Fibroblast of villous mesenchyme (primary cell): ENCODE results near the gene FUBP3. TPM values are rescaled to one million over a fixed set of nuclear protein-coding genes. Genes with fewer than 3 reads are reported as not detected.

Experiments
- DNase-seq: peaks from one replicate; pipeline ENCODE4 v3.0.0-alpha.2; 2010; ENCODE audit warnings: low read depth
- H3K4me3 ChIP-seq: 2 replicates; pipeline ENCODE4 v1.5.1; 2011; ENCODE audit warnings: low read depth, mild to moderate bottlenecking, low read length
- total RNA-seq: library from RNA; depleted of rRNA; stranded (reverse); fragments of >200 nt; gene quantifications from 2 replicates; pipeline ENCODE4 v1.2.3, GENCODE V29; 2012
- TF ChIP-seq, protein P1 (sequence below): IDR thresholded peaks from 2 replicates; pipeline ENCODE4 v1.5.1; 2012; ENCODE audit warnings: low read depth, mild to moderate bottlenecking, low read length; ENCODE audit not compliant: insufficient read depth

Gene FUBP3, protein sequence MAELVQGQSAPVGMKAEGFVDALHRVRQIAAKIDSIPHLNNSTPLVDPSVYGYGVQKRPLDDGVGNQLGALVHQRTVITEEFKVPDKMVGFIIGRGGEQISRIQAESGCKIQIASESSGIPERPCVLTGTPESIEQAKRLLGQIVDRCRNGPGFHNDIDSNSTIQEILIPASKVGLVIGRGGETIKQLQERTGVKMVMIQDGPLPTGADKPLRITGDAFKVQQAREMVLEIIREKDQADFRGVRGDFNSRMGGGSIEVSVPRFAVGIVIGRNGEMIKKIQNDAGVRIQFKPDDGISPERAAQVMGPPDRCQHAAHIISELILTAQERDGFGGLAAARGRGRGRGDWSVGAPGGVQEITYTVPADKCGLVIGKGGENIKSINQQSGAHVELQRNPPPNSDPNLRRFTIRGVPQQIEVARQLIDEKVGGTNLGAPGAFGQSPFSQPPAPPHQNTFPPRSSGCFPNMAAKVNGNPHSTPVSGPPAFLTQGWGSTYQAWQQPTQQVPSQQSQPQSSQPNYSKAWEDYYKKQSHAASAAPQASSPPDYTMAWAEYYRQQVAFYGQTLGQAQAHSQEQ
- total RNA-seq, result 37.0 and 39.3 TPM in 2 replicates

DNA sequence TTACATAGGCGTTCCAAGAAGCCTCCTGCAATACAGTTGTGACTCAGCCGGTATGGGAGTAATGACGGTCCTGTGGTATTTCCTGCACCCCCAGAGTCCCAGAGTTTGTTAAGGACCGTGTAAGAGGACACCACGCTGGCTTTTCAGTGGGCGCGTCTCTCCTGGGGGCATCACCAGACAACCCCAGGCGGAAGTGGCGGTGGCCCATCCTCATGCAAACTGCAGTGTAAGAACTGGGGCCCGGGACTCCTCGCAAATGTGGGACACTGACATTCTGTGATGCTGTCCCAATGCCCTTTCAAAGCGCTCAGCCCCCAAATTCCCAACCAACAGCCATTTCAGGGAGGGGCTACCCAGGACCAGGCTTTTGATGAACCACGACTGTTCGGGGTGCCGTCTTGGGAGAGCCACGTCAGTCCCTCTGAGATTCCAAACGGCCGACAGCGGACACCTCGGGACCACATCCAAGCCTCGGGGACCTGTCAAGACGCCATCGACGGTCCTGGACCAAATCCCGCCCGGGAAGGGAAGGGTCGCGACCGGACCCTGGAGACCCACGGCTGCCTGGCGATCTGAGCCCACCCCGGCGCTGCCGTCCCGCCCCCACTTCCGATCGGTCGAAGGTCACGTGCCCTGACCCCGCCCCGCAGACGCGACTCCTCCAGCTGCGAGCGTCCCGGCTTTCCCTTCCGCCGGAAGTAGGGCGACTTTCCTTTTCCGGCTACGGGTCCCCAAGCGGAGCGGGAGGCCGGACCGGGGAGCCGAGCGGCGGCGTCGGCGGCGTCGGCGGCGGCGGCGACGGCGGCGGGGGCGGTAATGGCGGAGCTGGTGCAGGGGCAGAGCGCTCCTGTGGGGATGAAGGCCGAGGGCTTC lies at the start of gene FUBP3:
Gene FUBP3 (plus strand): TSS at position 713 of the 873 bp plus-strand sequence. CDS start 104 bp downstream, at position 817.
- TF ChIP-seq, protein P1, sequence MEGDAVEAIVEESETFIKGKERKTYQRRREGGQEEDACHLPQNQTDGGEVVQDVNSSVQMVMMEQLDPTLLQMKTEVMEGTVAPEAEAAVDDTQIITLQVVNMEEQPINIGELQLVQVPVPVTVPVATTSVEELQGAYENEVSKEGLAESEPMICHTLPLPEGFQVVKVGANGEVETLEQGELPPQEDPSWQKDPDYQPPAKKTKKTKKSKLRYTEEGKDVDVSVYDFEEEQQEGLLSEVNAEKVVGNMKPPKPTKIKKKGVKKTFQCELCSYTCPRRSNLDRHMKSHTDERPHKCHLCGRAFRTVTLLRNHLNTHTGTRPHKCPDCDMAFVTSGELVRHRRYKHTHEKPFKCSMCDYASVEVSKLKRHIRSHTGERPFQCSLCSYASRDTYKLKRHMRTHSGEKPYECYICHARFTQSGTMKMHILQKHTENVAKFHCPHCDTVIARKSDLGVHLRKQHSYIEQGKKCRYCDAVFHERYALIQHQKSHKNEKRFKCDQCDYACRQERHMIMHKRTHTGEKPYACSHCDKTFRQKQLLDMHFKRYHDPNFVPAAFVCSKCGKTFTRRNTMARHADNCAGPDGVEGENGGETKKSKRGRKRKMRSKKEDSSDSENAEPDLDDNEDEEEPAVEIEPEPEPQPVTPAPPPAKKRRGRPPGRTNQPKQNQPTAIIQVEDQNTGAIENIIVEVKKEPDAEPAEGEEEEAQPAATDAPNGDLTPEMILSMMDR, result no peak
- peak; percentile 93 for DNase-seq
- H3K4me3 ChIP-seq, result peak within 1 kb of the TSS; percentile 97

GRCh38 chr9:130530938-130531337 lies 48.4 kb upstream of the FUBP3 start:
- TF ChIP-seq, protein P1, result no peak
- DNase-seq, result peak; percentile 37
- H3K4me3 ChIP-seq, result no peak overlapping the region

DNA sequence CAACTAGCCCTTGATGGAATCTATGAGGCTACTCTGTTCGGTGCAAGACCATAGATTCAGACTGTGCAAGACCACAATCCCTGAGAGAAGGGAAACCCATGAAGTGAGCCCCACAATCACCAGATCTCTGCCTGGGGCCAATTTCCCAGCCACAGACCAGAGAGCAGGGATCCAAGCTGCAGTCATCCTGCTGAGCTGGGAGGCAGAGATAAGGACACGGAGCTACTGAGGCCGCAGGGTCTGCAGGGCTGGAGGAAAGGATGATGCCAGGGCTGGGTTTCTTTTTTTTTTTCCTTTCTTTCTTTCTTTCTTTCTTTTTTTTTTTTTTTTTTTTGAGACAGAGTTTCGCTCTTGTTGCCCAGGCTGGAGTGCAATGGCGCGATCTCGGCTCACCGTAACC lies 47.7 kb upstream of the FUBP3 start:
- no peak for DNase-seq
- H3K4me3 ChIP-seq, result no peak overlapping the region
- TF ChIP-seq, protein P1, result no peak

- TF ChIP-seq, protein P1, result no peak
- H3K4me3 ChIP-seq, result no peak overlapping the region
- DNase-seq, result no peak
These were observed 46.8 kb upstream of the FUBP3 start for GRCh38 chr9:130532426-130533080.

- TF ChIP-seq, protein P1, result no peak
- DNase-seq, result peak; percentile 20
- H3K4me3 ChIP-seq, result peak overlapping the region; percentile 3
These were observed 43.4 kb upstream of the FUBP3 start for GRCh38 chr9:130535818-130536521.

- DNase-seq, result no peak
- TF ChIP-seq, protein P1, result no peak
- H3K4me3 ChIP-seq, result no peak overlapping the region
These were observed 42.7 kb upstream of the FUBP3 start for GRCh38 chr9:130536701-130537107.
